Epithelial cell of prostate (primary cell): ENCODE data around the gene CGB3.

ENCODE experiments used
- DNase-seq: peaks from one replicate; pipeline ENCODE4 v3.0.0-alpha.2; 2011; ENCODE audit warnings: low read depth, low spot score
- H3K27ac ChIP-seq: fragments of 450-650 bp; 2 replicates; pipeline ENCODE4 v1.5.1; 2017; ENCODE audit warnings: mild to moderate bottlenecking

Gene CGB3

GRCh38 chr19:48991011-48991609, 33.0 kb downstream of the CGB3 start:
- no peak for DNase-seq
- H3K27ac ChIP-seq = no peak overlapping the region

GRCh38 chr19:48990400-48990799, 33.7 kb downstream of the CGB3 start:
- DNase-seq = no peak
- no peak overlapping the region for H3K27ac ChIP-seq

- no peak for DNase-seq
- H3K27ac ChIP-seq = no peak overlapping the region
These were observed 34.3 kb downstream of the CGB3 start for GRCh38 chr19:48989701-48990291.

GRCh38 chr19:48988860-48989259, 35.3 kb downstream of the CGB3 start:
- DNase-seq = no peak

DNA sequence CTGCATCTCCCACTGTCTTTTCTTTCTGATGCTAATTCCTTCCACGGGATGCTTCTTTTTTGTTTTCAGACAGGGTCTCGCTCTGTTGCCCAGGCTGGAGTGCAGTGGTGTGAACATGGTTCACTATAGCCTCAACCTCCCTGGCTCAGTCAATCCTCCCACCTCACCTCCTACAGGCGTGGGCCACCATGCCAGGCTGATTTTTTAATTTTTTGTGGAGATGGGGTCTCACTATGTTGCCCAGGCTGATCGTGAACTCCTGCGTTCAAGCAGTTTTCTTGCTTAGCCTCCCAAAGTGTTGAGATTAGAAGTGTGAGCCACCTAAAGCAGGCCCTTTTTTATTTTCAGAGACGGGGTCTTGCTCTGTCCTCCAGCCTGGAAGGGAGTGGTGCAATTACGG, 35.8 kb downstream of the CGB3 start:
- no peak overlapping the region for H3K27ac ChIP-seq
- no peak for DNase-seq

More at GRCh38 chr19:48988860-48989259, 35.3 kb downstream of the CGB3 start:
- H3K27ac ChIP-seq = no peak overlapping the region

DNA sequence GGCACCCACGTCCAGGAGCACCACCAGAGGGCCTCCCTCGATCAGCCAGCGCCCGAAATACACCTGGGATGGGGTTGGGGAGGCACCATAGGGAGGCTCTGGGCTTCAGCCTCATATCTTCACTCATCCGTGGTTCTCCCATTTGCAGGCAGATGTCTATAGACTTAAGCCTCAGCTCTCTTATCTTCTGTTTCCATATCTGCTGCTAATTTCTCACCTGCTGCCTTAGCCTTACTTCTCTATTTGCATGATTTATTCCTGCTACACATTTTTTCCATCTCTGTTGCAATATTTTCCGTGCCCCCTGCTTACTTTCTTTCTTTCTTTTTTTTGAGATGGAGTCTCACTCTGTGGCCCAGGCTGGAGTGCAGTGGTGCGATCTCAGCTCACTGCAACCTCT, 36.8 kb downstream of the CGB3 start:
- no peak for DNase-seq
- no peak overlapping the region for H3K27ac ChIP-seq

- H3K27ac ChIP-seq = no peak overlapping the region
- no peak for DNase-seq
These were observed 37.9 kb downstream of the CGB3 start for GRCh38 chr19:48986211-48986610.

DNA sequence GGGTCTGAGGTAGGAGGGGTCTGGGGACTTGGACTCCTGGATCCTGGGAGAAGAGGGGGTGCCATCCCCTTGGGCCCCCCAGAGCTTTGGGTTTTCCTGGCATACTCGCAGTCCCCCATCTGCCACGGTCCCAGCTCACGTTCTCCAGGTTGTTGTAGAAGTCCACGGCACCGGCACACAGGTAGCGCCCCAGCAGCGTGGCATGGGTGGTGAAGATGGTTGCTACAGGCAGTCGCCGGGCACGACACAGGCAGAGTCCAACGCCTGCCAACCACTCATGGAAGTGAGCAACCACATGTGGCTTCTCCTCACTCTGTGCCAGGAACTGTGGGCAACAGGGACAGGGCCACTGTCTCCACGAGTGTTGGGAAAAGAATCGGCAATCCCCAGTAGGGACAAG, 38.4 kb downstream of the CGB3 start:
- H3K27ac ChIP-seq = no peak overlapping the region
- DNase-seq = no peak

DNA sequence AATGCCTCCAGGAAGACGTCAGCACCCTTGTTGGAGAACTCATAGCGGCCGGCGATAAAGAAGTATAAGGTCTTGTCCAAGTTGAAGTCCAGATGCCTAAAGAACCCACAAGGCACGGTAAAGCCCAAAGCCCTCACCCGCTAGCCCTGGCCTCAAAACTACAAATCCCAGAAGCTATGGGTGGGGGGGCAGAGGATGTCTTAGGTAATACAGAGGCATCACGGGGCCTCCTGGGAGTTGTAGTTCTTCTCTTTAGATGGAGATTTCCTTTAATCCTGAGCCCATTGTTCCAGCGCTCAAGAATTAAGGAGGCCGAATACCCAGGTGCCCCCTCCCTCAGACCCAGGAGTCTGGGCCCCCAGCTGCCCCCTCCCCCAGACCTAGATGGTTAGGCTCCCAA, 41.9 kb downstream of the CGB3 start:
- DNase-seq = no peak
- no peak overlapping the region for H3K27ac ChIP-seq

DNA sequence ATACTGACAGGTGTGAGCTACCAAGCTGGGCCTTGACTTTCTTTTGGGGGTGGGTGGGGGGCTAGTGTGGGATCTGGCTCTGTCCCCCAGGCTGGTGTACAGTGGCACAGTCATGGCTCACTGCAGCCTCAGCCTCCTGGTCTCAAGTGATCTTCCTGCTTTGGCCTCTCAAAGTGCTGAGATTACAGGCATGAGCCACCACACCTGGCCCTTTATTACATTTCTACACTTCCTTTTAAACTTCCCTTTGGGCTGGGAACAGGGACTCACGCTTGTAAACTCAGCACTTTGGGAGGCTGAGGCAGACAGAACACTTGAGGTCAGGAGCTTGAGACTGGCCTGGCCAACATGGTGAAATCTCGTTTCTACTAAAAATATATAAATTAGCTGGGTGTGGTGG, 47.1 kb downstream of the CGB3 start:
- no peak for DNase-seq
- H3K27ac ChIP-seq = no peak overlapping the region

GRCh38 chr19:48975947-48976847, 47.9 kb downstream of the CGB3 start:
- DNase-seq = no peak

More at GRCh38 chr19:48975947-48976847, 47.9 kb downstream of the CGB3 start:
- H3K27ac ChIP-seq = no peak overlapping the region
